Activated effector memory CD4-positive, alpha-beta T cell treated with Interleukin-2 at 50 U/mL for 16 hours (primary cell): ENCODE results near the gene CARD11.

Experiments used
- DNase-seq: peaks from one replicate; pipeline ENCODE4 v3.0.0-alpha.2; 2020

Gene CARD11

DNA sequence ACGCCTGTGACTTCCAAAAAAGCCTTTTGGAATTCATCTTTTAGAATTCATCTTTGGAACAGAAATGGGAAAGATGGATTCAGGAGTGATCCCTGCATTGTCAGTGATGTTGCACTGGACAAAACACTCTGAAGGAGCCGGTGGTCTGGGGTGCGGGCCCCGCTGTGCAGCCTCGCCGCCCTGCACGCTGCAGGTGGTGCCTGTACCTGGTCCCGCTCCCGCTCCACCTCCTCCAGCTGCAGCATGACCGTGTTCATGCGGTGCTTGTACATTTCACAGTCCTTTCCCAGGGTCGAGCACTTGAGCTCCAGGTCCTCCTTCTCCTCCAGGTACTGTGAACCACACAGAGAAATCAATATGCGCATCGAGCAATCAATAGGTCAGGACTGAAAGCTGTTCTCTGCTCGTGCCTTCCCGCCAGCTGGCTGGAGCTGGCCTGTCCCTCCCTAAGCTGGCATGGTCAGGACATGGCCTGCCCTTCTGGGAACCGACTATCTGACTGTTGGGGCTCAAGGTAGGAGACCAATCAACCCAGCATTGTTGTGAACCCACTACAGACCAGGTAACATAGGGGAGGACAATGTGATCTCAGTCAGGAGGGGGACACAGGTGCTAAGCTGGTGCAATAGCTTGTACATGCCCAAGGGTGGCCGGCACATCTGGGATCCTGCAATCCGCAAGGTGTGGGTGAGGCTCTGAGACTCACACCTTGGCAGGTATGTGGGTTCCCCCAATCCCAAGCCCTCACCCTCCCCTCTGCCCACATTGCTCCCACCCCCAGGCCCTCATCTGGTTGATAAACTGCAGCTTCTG, 105.8 kb downstream of the CARD11 start:
- no peak for DNase-seq

DNA sequence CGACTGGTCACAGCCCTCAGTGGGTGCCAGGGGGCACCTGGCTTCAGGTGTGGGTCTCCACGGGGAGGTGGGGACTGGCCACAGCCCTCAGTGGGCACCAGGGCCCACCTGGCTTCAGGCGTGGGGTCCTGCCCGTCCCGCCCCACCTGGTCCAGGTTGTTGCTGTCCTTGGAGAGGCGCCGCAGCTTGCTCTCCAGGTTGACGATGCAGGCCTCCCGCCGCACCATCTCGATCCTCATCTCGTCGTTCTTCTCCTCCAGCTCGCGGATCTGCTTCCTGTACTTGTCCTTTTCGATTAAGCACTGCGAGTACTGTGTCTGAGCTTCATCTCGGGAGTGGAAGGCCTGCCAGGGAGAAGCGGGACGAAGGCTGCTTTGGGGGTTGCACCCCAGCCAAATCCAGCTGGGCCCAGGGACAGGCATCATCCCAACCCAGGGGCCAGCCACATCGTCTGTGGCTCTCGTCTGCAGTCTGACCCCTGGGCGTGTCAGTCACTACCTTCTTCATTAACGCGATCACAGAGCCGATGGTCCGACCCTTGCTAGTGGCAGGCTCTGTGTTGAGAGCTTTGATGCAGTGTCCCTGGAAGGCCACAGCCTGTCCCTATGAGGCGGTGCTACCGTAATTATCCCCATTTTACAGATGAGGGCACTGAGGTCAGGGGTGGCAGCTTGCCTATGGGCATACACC, 106.6 kb downstream of the CARD11 start:
- no peak for DNase-seq

DNA sequence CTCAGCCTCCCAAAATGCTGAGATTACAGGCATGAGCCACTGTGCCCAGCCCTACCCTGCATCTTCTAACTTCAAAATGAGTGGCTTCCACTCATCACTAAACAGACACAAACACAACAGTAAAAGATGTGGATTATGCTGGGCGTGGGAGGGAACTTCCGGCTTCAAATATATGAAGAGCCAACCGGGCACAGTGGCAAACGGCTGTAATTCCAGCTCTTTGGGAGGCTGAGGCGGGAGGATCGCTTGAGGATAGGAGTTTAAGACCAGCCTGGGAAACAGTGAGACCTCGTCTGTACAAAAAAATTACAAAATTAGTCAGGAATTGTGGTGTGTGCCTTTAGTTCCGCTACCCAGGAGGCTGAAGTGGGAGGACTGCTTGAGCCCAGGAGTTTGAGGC, 107.4 kb downstream of the CARD11 start:
- no peak for DNase-seq

DNA sequence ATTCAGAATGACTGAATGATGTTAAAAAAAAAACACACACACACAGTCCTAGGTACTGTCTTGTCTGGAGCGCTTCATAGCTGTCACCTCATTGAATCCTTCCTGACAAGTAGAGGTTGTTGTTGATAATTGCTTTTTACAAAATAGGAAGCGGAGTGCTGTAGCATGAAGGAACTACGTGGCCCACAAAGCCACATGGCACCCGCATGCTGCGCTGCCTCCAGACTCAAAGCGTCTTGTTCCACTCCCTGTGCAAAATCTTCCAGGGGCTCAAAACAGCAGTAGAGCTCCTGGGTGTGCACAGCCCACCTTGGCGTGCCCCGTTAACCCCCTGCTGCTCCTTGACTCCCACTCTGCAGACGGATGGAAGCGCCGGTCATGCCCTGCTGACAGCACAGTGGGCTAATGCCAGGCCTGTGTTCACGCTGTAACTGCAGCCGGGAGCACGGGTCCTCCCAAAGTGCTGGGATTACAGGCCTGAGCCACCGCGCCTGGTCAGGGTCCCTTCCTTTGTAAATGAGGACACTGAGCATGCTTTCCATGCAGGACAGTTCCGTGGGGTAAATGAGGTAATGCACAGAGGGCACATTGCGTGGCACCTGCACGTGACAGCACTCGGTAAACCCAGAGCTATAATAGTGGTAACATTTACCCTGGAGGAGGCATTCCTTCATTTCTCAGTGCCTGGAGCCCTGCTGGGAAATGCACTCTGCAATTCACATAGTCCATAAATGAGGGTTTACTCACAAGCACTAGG, 108.5 kb downstream of the CARD11 start:
- no peak for DNase-seq

DNA sequence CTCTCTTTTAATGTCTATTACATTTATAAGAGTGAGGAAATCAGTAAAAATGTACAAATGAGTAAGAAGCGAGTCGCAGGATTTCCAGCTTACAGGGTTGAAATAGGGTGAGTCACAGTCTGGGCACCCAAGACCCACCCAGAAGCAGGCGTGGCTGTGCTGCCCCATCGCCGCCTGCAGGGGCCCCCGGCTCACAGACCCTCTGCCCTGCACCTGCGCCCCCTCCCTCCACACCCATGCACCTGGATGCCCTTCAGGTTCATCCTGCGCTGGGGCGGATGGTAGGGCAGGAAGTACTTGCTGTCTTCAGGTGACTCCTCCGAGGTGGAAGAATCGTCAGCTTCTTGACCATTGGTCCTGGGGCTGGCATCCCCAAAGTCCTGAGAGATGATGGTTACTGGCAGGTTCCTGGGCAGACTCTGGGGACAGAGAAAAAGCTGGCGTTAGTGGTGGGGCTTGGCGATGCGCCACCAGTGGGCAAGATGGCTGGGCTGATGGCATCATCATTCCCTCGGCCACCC, 109.4 kb downstream of the CARD11 start:
- DNase-seq = no peak

DNA sequence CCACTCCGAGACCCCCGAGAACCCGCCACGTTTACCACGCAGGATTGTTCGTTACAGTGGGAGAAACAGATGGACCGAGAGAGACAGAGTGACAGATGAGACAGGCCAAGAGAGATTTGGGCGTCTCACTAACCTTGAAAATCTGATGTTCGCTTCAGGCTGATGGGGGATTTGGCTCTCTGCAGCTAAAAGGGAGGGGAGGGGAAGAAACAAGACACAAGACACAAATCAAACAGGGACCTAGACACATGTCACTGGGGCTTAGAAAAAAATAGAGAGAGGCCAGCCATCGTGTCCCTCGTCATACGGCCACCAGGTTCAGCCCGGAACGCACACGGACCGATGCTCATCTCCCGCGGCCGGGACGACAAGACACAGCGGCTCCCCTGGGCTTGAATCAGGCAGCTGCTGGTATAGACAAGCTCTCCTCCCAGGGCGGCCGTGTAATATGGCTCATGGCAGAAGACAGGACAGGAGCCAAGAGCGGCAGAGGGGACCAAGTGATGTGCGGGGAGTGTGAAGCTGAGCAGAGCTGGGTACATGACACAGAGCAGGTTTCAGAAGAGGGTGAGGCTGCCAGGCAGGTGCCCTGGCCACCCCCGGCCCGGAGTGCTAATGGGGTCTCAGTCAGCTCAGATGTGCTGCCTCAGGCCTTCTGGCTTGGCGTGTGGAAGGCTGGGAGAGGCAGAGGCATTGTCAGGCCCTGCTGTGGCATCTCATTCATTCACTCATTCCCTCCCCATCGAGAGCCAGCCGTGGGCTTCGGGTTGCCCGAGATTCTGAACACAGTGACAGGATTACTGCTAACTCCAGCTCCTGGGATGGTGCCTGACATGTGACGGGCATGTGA, 111.0 kb downstream of the CARD11 start:
- DNase-seq = no peak

DNA sequence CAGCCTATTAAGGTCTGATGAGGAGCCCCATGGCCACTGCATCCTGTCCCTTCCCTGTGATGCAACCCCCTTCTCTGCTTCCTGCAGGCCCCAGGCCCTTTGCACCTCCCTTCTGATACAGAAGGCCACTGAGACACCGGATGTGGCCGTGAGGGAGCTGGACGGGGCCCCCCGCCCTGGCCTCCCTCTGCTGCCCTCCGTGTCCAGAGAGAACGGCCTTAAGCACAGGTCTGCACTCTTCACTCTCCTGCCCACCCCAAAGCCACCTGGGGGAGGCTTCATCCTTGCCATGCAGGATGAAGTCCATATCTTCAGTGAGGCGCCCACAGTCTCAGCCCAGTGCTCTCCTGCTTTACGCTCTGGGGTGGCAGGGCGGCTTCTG, 112.6 kb downstream of the CARD11 start:
- DNase-seq = no peak

DNA sequence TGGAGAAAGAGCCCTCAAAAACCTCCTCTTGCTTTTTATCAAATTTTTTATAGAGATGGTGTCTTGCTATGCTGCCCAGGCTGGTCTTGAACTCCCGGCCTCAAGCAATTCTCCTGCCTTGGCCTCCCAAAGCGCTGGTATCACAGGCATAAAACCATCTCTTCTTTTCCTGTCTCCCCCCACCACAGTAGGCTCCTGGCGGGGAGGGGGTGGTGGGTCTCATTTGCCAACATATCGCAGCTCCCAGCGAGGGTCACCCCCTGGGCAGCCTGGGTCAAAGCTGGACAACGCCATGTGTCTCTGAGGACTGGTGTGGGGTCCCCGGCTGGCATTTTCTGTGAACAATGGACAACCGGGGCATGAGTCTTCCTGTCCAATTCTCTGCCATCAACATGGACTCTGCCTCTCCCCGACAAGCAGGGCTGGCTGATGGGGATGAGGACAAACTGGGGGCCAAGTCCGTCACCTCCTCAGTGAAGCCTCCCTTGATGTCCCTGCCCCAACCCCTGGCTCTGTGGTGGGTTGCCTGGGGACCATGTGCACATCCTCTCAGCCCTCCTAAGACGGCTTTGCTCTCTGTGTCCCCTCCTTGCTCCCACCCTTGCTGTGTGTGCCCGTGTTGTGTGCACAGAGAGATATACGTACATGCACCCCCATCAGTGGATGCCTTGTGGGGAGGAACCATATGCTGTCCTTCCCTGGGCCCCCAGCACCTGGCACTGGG, 113.2 kb downstream of the CARD11 start:
- DNase-seq = no peak

DNA sequence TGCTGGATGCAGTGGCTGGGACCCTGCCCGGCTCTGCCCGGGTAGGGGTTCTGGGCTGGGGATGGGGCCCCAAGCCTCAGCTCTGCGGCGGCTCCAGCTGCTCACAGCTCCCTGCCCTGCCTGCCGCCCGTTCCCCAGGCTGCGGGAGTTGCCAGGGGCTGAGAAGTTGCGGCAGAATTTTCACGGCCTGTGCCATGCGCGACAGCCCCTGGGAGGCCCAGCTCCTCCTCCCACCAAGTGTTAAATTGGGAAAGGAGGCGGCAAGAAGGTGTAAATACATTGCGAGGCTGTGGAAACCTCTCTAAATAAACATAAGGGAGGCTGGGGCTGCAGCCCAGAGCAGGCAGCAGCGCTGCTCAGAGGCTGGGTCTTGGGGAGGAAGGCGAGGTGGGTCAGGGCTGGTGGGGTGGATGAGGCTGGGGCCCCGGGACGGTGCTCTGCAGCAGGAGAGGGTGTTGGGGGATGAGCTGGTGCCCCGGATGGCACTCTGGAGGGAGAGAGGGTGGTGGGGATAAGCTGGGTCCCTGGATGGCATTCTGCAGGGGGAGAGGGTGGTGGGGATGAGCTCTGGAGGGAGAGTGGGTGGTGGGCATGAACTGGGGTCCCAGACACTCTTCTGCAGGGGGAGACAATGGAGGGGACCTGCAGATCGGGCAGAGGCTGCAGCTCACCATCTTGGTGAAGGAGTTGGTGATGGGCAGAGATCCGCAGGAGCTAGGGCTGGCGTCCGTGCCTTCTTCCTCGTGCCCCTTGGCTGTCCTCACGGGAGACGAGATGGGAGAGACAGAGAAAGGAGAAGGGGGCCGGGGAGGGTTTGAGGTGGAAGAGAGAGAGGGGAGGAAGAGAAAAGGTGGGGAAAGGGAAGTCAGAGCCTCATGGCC, 114.1 kb downstream of the CARD11 start:
- no peak for DNase-seq

DNA sequence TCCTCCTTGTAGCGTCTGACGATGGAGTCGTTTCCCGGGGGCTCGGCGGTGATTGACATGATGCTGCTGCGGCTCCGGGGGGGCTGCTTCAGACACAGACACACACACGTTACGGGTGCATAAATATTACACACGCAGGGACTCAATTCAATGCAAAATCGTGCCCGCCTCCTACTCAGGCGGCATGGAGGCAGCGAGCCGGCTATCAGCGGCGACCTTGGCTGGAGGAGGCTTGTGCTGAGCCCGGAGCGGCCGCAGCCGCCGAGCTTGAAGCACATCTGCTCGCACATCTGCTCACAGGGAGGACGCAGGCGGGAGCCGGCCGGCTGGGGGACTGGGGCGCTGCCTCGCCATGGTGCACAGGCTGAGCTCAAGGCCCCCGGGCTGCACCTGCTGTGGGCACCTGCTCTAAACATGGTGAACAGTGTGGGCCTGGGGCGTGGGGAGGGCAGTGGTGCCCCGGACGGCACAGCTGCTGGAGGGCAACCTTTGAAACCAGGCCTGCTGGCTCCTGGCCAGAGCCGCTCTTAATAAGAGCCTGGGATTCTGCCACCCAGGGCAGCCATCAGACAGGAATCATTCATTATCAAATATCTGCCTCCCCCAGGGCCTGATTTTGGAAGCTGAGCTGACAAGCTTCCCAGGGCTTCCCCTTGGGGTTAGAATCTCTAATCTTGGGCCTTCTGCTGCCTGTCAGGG, 114.9 kb downstream of the CARD11 start:
- DNase-seq = no peak

DNA sequence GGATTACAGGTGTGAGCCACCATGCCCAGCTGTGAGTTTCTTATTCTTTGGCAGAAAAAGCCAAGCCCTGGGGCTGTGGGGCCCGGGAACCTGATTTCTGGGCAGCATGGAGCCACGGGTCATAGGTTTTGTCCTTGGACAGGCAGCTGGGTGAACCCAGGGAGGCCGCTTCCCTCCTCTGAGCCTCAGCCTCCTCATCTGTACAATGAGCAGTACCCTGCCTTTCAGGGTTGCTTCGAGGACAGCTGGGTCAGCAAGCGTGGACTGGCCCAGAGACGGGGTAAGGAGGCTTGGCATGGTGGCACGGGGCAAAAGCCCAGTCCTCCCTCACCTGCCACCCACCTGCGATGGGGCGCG, 115.4 kb downstream of the CARD11 start:
- no peak for DNase-seq

DNA sequence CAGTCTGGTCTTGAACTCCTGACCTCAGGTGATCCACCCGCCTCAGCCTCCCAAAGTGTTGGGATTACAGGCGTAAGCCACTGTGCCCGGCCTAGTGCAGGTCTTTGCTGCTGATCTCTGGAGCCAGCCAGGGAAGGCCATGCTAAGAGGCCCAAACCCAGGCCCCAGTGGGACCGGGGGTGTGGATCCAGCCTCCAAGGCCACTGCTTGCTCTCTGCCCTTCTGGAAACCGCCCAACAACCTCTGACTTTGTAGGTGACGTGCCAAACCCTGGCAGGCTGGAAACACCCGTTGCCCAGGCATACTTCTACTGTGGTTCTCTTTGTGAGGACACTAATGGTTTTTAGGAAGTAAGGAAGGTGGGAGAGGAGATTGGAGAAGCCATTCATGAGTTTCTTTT, 116.1 kb downstream of the CARD11 start:
- no peak for DNase-seq

DNA sequence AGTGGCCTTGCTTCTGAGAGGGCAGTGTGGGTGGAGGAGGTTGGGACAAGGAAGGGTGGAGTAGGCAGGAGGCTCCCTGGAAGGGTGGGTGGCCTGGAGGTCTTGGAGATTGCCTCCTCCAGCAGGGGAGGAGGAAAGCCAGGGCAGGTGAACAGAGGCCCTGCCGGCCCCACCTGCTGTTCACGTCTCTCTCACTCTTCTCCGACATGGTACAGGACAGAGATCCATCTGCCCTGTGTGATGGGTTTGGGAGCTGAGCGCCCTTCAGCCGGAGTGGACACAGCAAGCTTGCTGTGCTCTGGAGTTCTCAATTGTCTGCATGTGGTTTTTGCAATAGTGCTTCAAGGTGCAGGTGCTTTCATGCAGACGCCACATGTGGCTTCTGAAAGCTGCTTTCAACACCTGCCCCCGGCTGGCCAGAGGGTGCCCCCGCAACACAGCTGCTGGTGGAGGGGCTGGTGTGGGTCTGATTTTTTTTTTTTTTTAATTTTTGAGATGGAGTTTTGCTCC, 116.7 kb downstream of the CARD11 start:
- no peak for DNase-seq

DNA sequence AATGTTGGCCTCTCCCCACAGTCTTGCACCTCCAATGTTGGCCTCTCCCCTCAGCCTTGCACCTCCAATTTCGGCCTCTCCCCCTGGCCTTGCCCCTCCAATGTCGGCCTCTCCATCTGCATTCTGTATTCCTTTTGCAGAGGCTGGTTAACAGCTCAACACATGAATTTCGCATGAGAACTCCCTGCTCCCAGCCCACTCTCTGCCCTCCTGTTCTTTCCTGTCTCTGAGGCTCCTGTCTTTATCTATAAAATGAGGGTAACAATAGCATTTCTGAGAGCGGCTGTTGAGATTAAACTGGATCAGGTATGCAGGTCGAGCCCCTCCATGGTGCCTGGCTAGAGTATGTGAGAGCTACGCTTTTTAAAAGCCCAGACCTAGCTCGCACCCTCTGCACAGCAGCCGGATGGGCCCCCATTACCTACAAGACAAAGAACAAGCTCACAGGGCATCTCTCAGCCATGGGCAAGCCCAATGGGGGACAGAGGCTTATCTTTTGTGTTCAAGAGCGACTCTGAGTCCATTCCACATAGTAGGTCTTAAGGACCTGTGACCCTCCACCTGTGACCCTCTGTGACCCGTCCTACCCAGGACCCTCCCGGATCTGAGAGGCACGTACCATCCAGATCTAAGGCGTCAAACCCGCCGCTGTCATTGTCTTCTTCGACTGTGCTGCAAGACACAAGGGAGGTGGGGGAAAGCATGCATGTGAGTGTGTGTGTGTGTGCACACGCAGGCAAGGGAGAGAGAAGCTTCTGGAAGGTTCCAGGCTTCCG, 117.4 kb downstream of the CARD11 start:
- DNase-seq = no peak

DNA sequence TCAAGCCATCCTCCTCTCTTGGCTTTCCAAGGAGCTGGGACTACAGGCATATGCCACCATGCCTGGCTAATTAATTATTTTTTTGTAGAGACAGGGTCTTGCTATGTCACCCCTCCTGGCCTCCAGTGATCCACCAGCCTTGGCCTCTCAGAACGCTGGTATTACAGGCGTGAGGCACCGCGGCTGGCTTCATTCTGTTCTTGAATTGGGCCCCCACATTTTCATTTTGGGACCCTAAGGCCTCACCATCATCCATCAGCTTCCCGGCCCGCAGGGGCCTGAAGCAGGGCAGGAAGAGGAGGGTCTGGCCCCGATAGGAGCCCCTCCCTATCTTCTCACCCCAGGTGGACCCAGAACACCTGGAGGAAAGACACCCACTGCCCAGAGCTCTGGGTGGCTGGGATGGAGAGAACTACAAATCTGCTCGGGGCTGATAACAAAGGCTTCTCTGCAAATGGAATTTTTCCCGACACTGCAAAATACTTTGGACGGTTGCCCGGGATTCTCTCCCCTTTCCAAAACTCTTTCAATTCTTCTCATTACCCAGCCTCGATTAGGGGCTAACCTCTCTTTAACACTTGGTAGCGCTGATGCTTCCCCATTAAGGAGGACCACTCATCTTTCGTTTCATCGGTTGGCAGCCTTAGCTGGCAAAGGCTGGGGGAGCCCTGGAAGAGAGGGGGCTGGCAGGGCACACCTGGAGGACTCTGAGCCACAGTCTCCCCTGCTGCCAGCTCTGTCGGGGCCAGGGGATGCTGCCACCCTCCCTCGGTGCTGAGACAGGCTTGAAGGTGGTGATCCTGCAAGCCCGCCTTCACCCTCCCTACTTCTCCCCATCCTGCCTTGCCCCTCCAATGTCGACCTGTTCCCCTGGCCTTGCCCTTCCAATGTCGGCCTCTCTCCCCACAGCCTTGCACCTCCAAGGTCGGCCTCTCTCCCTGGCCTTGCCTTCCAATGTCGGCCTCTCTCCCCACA, 118.5 kb downstream of the CARD11 start:
- DNase-seq = no peak

DNA sequence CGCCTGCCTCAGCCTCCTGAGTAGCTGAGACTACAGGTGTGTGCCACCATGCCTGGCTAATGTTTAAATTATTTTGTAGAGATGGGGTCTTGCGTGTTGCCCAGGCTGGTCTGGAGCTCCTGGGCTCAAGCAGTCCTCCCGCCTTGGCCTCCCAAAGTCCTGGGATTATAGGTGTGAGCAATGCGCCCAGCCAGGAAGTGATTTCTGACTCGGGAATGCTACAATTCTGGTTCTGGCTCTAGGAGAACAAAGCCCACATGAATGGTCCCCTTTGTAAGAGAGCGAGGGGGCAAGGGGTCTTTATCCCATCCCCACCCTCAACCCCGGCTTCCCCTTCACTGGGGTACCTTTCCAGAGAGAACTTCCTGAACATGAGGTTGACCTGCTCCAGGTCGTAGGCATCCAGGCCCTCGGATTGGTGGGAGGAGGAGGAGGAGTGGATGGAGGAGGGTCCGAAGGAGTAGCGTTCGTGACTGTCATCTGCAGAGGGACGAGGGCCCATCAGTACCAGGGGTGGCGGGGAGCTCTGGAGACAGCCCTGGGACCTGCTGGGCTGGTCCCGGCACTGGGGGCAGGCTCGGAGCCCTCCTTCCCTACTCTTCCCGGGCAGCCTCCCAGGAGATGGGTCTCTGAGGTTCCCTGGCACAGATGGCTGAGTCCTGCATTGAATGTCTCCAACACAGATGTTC, 119.6 kb downstream of the CARD11 start:
- DNase-seq = no peak

DNA sequence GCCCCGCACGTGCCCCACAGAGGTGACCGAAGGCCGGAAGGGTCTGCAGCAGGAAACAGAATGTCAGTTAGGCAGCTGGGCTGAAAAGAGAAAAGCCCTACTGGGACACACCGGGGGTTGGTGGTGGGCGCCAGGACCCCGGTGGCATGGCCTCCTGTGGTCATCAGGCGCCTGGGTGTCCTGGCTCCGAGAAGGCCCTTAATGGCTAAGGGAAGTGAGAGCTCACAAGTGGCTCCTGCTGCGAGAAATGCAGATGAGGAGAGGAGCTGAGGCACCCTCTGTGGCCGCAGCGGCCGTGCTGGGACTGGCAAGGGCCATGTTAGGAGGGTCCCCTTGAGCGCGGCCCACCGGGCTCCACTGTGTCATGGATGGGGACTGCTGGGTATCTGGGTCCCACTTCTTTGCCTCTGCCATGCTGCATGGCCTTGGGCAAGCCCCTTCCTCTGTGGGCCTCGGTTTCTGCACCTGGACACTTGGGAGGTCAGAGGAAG, 120.3 kb downstream of the CARD11 start:
- DNase-seq = no peak
